ENCODE results near the gene LMAN1L.

- TF ChIP-seq CTCF (IDR thresholded peaks at IDR 0.05) = no peak
- TF ChIP-seq EP300 (IDR thresholded peaks at IDR 0.05) = no peak
- no peak for TF ChIP-seq POLR2A (IDR thresholded peaks at IDR 0.05; ENCODE audit: low read depth)
- TF ChIP-seq POLR2AphosphoS5 (IDR thresholded peaks at IDR 0.05) = peak in 1 of 2 donors; percentile 37
These were observed 50.8 kb downstream of the LMAN1L start for GRCh38 chr15:74863239-74864056.
